ENCODE data around the gene TNP2.

TNP2 gene

DNA sequence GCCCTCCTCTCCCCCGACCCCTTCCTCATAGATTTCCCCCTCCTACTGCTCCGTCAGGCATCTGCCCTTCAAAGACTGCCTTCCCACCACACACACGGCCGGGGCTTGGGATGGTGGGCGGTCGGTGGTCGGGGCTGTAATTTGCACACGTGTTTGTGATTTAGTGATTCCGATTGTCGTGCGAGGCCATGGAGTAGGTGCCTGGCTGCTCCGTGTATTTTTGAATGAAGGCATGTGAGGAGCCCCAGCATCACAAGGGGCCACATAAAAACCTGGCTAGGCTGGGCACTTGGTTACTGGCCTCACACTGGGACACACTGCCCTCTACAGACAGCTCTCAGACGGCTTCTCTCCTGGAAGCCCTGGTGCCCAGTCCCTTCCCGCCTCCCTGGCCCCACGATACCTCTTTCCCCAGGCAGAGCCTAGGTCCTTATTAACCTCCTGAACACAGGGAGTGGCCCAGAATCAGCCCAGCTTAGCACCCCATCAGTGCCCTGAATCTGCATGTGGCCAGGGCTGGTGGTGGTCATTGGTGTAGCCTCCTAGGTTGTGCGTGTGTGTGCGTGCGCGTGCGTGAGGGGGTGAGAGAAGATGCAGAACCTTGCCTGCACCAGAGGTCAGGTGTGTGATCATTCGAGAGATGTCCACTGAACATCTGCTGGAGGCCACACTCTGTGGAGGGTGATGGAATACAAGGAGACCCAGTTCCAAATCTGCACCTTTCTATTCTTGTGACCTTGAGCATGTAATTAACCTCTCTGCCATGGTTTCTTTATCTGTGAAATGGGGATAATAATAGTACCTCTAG is 11.8 kb downstream of the TNP2 start:
- ChIA-PET CTCF (interaction anchor here (0.6 to 2.3 kb wide), 6 partner anchors 11 to 414 kb away, joined by 3 to 8 read pairs (median 3); partner anchors contain the start of gene TNP2), POLR2A (ENCODE audit: low non-redundant PET) (no interaction called here)
- DNase-seq (ENCODE audit: low spot score), result peak; percentile 78
- TF ChIP-seq, protein P1, sequence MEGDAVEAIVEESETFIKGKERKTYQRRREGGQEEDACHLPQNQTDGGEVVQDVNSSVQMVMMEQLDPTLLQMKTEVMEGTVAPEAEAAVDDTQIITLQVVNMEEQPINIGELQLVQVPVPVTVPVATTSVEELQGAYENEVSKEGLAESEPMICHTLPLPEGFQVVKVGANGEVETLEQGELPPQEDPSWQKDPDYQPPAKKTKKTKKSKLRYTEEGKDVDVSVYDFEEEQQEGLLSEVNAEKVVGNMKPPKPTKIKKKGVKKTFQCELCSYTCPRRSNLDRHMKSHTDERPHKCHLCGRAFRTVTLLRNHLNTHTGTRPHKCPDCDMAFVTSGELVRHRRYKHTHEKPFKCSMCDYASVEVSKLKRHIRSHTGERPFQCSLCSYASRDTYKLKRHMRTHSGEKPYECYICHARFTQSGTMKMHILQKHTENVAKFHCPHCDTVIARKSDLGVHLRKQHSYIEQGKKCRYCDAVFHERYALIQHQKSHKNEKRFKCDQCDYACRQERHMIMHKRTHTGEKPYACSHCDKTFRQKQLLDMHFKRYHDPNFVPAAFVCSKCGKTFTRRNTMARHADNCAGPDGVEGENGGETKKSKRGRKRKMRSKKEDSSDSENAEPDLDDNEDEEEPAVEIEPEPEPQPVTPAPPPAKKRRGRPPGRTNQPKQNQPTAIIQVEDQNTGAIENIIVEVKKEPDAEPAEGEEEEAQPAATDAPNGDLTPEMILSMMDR (conservative IDR thresholded peaks at IDR 0.05; ENCODE audit: low read depth), result peak; percentile 79
- H3K27ac ChIP-seq, result peak overlapping the region; percentile 87

- H3K27ac ChIP-seq, result peak overlapping the region; percentile 87
- TF ChIP-seq, protein P1 (conservative IDR thresholded peaks at IDR 0.05; ENCODE audit: low read depth), result no peak
- CTCF ChIA-PET, result interaction anchor here (0.6 to 2.3 kb wide), 14 partner anchors 12 to 415 kb away, joined by 3 to 8 read pairs (median 3); partner anchors contain the start of gene TNP2
- POLR2A ChIA-PET (ENCODE audit: low non-redundant PET), result interaction anchor here (0.6 to 1.1 kb wide), 6 partner anchors 101 to 286 kb away, joined by 3 to 5 read pairs (median 4); no protein-coding TSS in a partner anchor
- DNase-seq (ENCODE audit: low spot score), result peak; percentile 27
These were observed 12.4 kb downstream of the TNP2 start for GRCh38 chr16:11256661-11257130.

DNA sequence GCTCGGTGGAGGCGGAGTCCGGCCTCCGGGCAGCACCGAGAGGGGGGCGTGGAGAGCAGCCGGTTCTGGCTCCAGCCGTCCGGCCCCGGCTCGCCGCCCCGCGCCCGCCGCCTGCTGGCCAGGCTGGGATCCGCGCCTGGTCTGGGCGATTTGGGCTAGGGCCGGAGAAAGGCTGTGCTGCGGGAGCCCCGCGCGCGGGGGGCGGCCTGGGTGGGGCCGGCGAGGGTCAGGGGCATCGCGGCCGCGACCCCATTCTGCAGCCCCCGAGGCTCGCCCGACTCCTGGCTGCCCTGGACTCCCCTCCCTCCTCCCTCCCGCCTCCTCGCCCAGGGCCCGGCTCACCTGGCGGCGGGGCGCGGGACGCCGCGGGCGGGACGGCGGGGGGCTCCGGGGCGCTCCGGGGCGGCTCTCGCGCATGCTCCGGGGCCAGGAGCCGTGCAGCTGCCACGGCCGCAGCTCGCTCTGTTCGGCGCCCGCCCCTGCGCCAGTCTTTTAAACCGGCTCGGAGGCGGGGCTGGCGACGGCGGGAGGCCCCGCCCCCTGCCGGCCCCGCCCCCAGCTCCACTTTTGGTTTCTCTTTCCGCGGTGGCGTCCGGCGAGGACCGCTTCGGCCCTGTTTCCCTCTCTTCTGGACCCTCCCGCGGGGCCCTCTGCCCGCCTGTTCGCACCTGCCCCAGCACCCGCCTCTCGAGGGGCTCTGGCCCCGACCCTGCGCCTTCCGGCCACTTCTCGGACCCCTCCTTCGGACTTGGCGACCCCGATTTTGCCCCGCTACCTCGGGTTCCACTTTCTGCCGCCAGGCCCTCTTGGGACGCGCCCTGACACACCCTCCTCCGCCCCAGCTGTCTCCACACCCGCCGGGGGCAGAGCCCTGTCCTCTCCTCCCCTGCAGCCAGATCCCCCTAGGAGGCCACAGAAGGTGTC is 13.1 kb downstream of the TNP2 start, which contains the start of gene SOCS1:
TSS of gene SOCS1 (minus strand) at position 468 of the 924 bp plus-strand sequence. CDS start 726 bp downstream, outside the sequence.
- ChIA-PET POLR2A (ENCODE audit: low non-redundant PET) (interaction anchor here (0.6 to 1.1 kb wide), 7 partner anchors 102 to 285 kb away, joined by 3 to 5 read pairs (median 4); no protein-coding TSS in a partner anchor), CTCF (interaction anchor here (0.6 to 2.3 kb wide), 32 partner anchors 9 to 454 kb away, joined by 3 to 9 read pairs (median 4); partner anchors contain the start of genes DEXI and TNP2)
- TF ChIP-seq, protein P1 (conservative IDR thresholded peaks at IDR 0.05; ENCODE audit: low read depth), result peak; percentile 91
- H3K27ac ChIP-seq, result peak within 1 kb of the TSS; percentile 87
- peak; percentile 82 for DNase-seq (ENCODE audit: low spot score)

DNA sequence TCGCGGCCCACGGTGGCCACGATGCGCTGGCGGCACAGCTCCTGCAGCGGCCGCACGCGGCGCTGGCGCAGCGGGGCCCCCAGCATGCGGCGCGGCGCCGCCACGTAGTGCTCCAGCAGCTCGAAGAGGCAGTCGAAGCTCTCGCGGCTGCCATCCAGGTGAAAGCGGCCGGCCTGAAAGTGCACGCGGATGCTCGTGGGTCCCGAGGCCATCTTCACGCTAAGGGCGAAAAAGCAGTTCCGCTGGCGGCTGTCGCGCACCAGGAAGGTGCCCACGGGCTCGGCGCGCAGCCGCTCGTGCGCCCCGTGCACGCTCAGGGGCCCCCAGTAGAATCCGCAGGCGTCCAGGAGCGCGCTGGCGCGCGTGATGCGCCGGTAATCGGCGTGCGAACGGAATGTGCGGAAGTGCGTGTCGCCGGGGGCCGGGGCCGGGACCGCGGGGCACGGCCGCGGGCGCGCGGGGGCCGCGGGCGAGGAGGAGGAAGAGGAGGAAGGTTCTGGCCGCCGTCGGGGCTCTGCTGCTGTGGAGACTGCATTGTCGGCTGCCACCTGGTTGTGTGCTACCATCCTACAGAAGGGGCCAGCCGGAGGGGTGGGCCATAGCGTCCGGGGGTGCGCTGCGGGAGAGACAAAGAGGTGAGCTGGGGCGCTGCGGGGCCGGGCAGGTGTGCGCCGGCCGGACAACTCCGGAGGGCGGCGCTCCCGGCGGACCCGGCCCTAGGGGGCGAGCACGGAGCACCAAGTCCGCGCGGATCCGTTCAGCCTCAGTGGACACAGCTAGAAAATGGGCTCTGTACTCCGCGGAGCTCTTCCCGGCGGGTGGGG is 14.0 kb downstream of the TNP2 start:
- H3K27ac ChIP-seq, result peak overlapping the region; percentile 87
- CTCF ChIA-PET, result interaction anchor here (0.6 to 2.3 kb wide), 30 partner anchors 9 to 454 kb away, joined by 3 to 9 read pairs (median 4); partner anchors contain the start of genes DEXI and TNP2
- POLR2A ChIA-PET (ENCODE audit: low non-redundant PET), result interaction anchor here (1.1 kb wide), 3 partner anchors 104 to 263 kb away, joined by 3 to 4 read pairs (median 3); no protein-coding TSS in a partner anchor
- TF ChIP-seq, protein P1 (conservative IDR thresholded peaks at IDR 0.05; ENCODE audit: low read depth), result no peak
- DNase-seq (ENCODE audit: low spot score), result peak; percentile 42

DNA sequence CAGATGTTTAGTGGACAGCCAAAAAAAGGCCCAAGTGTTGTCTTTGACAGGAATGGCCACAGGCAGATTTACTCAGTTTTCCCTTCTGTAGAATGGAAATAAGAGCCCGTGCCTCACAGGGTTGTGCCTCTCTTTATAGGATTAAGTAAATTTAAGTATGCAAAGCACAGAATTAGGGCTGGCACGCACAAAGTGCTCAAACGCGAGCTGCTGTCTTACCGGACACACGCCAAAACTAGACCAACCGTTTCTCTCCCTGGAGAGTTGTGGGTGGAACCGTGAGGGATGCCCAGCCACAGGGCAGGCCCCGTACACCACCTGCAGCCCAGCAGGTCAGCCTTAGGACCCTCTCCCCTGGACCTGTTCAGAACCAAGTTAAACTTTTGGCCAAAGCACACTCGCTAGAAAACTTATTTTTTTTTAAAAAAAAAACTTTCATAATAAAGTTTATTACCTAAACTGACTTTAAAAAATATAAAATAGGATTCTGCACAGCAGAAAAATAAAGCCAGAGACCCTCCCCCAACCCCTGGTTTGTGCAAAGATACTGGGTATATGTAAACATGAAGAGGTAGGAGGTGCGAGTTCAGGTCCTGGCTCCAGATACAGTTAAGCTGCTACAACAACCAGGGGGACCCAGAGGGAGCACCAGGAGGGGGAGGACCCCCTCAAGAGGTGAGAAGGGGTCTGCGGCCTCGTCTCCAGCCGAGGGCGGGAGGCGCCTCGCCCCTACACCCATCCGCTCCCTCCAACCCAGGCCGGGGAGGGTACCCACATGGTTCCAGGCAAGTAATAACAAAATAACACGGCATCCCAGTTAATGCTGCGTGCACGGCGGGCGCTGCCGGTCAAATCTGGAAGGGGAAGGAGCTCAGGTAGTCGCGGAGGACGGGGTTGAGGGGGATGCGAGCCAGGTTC is 14.9 kb downstream of the TNP2 start:
- POLR2A ChIA-PET (ENCODE audit: low non-redundant PET), result no interaction called here
- no peak overlapping the region for H3K27ac ChIP-seq
- TF ChIP-seq, protein P1 (conservative IDR thresholded peaks at IDR 0.05; ENCODE audit: low read depth), result no peak
- DNase-seq (ENCODE audit: low spot score), result no peak
- CTCF ChIA-PET, result interaction anchor here (0.5 to 1.7 kb wide), 18 partner anchors 37 to 312 kb away, joined by 3 to 9 read pairs (median 4); partner anchors contain the start of gene DEXI
